Erythroblast (primary cell): ENCODE results near the gene CTNNA3.

Experiments
- GATA1 ChIP-seq: IDR thresholded peaks from 2 replicates; pipeline ENCODE4 v1.6.1; 2011; ENCODE audit warnings: low read depth, mild to moderate bottlenecking, control low read depth, low read length, moderate library complexity
- POLR2A ChIP-seq: IDR thresholded peaks from 2 replicates; pipeline ENCODE4 v1.6.1; 2011; ENCODE audit warnings: mild to moderate bottlenecking, low read length

- no peak for TF ChIP-seq POLR2A
- no peak for TF ChIP-seq GATA1
Observed at GRCh38 chr10:67662415-67662814, 33.6 kb downstream of the CTNNA3 start.
